Neutrophil (primary cell): ENCODE results near the gene NAE1.

Experiments used
- H3K27ac ChIP-seq: fragments of 200-600 bp; sonication (generic); 2 replicates; pipeline ENCODE4 v1.5.1; 2016; ENCODE audit warnings: mild to moderate bottlenecking, moderate library complexity
- H3K27me3 ChIP-seq: fragments of 200-600 bp; sonication (generic); 2 replicates; pipeline ENCODE4 v1.6.0; 2016; ENCODE audit warnings: mild to moderate bottlenecking
- H3K36me3 ChIP-seq: fragments of 200-600 bp; sonication (generic); 2 replicates; pipeline ENCODE4 v1.5.1; 2017
- H3K4me1 ChIP-seq, 2 experiments: fragments of 200-600 bp in 1 of 2; sonication (generic) in 1 of 2; 1 replicate in 1 of 2; 2 replicates in 1 of 2; pipeline versions ENCODE4 v1.5.1 to v1.6.1; 2013 to 2016; ENCODE audit warnings: low read depth in 1 of 2, low read length in 1 of 2, mild to moderate bottlenecking in 1 of 2, moderate library complexity in 1 of 2; ENCODE audit not compliant: control insufficient read depth in 1 of 2, insufficient read depth in 1 of 2
- H3K4me3 ChIP-seq, 2 experiments: fragments of 200-600 bp in 1 of 2; sonication (generic) in 1 of 2; 1 replicate in 1 of 2; 2 replicates in 1 of 2; pipeline ENCODE4 v1.5.1; 2013 to 2016; ENCODE audit warnings: low read depth in 1 of 2, low read length in 1 of 2, mild to moderate bottlenecking in 1 of 2, moderate library complexity in 1 of 2
- H3K9me3 ChIP-seq: fragments of 200-600 bp; sonication (generic); 2 replicates; pipeline ENCODE4 v1.5.1; 2016
- CTCF ChIP-seq: fragments of 200-600 bp; sonication (generic); IDR thresholded peaks from 2 replicates; pipeline ENCODE4 v1.5.1; 2016; ENCODE audit warnings: antibody characterized with exemption

Gene NAE1

GRCh38 chr16:66786551-66786950 is 44.2 kb downstream of the NAE1 start:
- Histone ChIP-seq H3K4me1 (no peaks in the 10 kb centered on the region), H3K27ac (no peak overlapping the region), H3K27me3 (peaks cover 4% of the 10 kb centered on the region), H3K36me3 (no peaks in the 10 kb centered on the region), H3K4me3 (no peak overlapping the region), H3K9me3 (no peaks in the 10 kb centered on the region)
- no peak for TF ChIP-seq CTCF

DNA sequence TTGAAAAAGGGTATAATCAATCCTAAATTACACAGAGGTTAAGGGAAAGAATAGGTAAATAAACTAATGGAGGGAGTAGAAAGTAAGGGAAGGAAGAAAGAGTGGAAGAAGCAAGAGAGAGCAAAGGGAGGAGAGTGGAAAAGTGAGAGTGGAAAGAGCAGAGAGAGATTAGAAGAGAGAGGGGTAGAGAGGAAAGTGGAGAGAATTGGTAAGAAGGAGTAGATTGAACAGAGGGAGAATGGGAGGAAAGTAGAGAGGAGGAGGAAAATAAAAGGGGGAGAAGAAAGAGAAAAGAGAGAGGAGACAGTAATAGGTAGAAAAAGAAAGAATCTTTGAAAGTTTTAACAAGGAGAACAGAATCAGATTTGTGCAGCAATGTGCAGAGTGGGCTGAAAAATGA is 54.3 kb downstream of the NAE1 start:
- Histone ChIP-seq H3K36me3 (no peaks in the 10 kb centered on the region), H3K4me3 (no peak overlapping the region), H3K27me3 (no peaks in the 10 kb centered on the region), H3K9me3 (no peaks in the 10 kb centered on the region), H3K4me1 (no peaks in the 10 kb centered on the region), H3K27ac (no peak overlapping the region)
- no peak for TF ChIP-seq CTCF

DNA sequence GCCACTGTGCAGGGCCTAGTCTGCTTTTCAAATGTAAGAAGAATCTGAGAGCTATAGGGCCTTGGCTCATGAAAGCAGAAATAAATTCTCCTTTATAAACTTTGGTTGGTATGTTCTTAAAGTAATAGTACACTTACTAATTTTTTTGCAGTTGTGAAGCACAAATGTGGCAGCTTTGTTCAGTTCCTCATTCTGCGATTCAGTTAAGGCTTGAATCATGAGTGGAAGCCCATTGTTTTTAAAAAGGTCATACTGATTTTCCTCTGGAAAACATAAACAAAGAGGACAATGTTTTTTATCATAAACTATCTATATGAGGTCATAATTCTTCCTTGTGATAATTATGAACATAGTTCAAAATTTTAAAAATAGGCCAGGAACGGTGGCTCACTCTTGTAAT is 55.8 kb downstream of the NAE1 start:
- no peak for TF ChIP-seq CTCF

GRCh38 chr16:66758086-66758485 is 72.7 kb downstream of the NAE1 start:
- H3K9me3 ChIP-seq: no peaks in the 10 kb centered on the region
- no peaks in the 10 kb centered on the region for H3K36me3 ChIP-seq
- H3K27ac ChIP-seq: no peak overlapping the region
- H3K4me3 ChIP-seq: no peak overlapping the region
- no peak for TF ChIP-seq CTCF
- peaks cover 46% of the 10 kb centered on the region for H3K27me3 ChIP-seq
- H3K4me1 ChIP-seq: no peaks in the 10 kb centered on the region

More for the DNA sequence above, 55.8 kb downstream of the NAE1 start:
- no peaks in the 10 kb centered on the region for H3K4me1 ChIP-seq
- H3K4me3 ChIP-seq: no peak overlapping the region
- no peaks in the 10 kb centered on the region for H3K36me3 ChIP-seq
- H3K27ac ChIP-seq: no peak overlapping the region
- H3K9me3 ChIP-seq: no peaks in the 10 kb centered on the region
- H3K27me3 ChIP-seq: no peaks in the 10 kb centered on the region

GRCh38 chr16:66754819-66755218 is 76.0 kb downstream of the NAE1 start:
- Histone ChIP-seq H3K9me3 (no peaks in the 10 kb centered on the region), H3K27me3 (peaks cover 46% of the 10 kb centered on the region), H3K36me3 (no peaks in the 10 kb centered on the region), H3K4me3 (no peak overlapping the region), H3K4me1 (peaks cover 14 to 17% of the 10 kb centered on the region in 2 experiments), H3K27ac (no peak overlapping the region)
- TF ChIP-seq CTCF: no peak

DNA sequence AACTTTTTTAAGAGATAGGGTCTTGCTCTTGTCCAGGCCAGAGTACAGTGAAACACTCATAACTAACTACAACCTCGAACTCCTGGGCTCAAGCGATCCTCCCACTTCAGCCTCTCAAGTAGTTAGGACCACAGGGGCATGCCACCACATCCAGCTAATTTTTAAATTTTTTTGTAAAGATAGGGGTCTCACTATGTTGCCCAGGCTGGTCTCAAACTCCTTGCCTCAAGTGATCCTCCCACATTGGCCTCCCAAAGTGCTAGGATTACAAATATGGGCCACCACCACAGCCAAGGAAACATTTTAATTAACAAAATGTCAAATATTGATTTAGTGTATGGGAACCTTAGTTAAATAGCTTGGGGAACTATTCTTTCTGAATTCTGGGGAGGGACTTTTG is 76.6 kb downstream of the NAE1 start:
- peaks cover 46% of the 10 kb centered on the region for H3K27me3 ChIP-seq
- H3K4me1 ChIP-seq: peaks cover 20 to 21% of the 10 kb centered on the region in 2 experiments
- peaks cover 2% of the 10 kb centered on the region for H3K36me3 ChIP-seq
- no peak for TF ChIP-seq CTCF
- H3K4me3 ChIP-seq: no peak overlapping the region
- H3K9me3 ChIP-seq: no peaks in the 10 kb centered on the region
- H3K27ac ChIP-seq: no peak overlapping the region
